Fibroblast of skin of left quadriceps (primary cell): ENCODE measurements around the gene FAM47C.
"Not testable (repeated sequence)": the region's sequence is repeated elsewhere in the genome, so short reads cannot be mapped to it uniquely, and the experiment has no call there.

Experiments
- DNase-seq, 2 experiments: peaks; one replicate each; pipeline ENCODE4 v3.0.0-alpha.2; 2013; ENCODE audit warnings: low read depth in 2 of 2

Gene FAM47C

GRCh38 chrX:37008182-37008581 is at the start of gene FAM47C:
FAM47C (plus strand) TSS chrX:37008366; CDS start chrX:37008411, 45 bp downstream.
- not testable (repeated sequence) for DNase-seq

GRCh38 chrX:36961590-36961989 is 46.6 kb upstream of the FAM47C start:
- DNase-seq: no peak

- no peak for DNase-seq
Measured at GRCh38 chrX:36963069-36963808, 44.9 kb upstream of the FAM47C start.

DNA sequence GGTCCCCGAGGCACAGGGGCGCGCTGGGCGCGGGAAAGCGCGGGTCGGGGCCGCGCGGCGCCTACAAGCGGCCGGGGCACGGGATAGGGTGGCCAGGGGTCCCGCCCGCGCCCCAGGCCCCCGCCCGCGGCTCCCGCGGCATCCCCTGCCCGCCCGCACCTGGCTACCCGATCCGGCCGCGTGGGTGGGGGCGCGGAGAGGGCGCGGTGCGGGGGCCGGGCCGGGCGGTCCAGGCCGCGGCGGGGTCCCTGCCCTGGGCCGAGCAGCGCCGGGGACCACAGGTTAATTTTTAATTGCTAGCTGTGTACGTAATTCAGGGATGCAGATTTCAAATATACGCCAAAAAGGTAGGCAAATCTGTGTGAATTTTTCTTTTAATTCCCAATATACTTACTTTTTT is 44.3 kb upstream of the FAM47C start:
- no peak for DNase-seq

DNA sequence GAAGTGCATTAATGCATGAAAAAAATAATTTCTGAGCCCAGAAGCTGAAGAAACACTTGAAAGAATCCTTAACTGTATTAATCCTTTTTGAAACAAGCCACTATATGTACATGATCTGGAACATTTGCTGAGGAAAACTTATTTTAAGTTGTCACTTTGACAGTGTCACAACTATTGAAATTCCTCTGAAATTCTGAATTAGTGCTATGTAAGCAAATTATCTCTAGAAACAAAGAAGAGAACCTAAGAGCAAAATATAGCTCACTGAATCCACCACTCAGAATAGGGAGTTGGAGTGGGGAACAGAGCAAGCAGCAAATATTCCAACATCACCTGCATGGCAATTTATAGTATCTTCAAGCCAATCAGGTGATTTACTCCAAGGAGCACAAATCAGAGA is 34.6 kb upstream of the FAM47C start:
- no peak for DNase-seq

- no peak for DNase-seq
Measured at GRCh38 chrX:36974911-36975310, 33.3 kb upstream of the FAM47C start.

GRCh38 chrX:36978886-36979285 is 29.3 kb upstream of the FAM47C start:
- DNase-seq: no peak

DNA sequence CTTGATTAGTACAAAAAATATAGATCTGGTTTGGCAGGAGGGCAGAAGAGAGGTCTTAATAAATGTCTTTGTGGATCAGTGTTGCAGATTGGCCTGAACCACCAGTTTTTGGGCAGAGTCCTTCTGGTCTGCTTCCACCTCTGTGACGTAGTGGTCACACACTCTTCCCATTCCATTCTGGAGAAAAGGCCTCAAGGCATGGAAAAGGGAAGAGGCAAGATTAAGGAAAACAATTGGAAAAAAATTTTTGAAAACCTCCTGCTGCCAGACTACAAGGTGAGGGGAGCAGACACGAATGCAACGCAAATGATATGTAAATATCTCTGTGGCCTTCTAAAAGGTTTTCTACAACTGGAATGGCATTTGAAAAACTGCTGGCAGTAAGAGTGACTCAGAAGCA is 24.3 kb upstream of the FAM47C start:
- no peak for DNase-seq

GRCh38 chrX:36985416-36986209 is 22.6 kb upstream of the FAM47C start:
- not testable (repeated sequence) for DNase-seq

DNA sequence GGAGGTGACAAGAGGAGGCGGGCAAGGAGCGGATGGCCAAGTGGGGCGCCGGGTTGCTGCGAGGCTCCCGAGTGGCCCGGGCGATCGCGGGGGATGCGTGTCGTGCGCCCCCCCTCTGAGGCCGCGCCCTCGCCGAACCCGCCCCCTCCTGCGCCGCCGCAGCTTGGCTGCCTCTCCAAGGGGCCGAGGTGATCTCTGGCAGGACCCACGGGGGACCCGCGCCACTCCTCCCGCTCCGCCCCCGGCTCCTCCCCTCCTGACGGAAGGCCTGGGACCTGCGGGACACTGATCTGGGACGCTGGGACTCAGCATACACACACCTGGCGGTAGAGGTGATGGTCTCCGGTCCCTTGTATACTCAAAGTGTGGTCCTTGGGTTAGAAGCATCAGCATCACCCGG is 21.9 kb upstream of the FAM47C start:
- no peak for DNase-seq

DNA sequence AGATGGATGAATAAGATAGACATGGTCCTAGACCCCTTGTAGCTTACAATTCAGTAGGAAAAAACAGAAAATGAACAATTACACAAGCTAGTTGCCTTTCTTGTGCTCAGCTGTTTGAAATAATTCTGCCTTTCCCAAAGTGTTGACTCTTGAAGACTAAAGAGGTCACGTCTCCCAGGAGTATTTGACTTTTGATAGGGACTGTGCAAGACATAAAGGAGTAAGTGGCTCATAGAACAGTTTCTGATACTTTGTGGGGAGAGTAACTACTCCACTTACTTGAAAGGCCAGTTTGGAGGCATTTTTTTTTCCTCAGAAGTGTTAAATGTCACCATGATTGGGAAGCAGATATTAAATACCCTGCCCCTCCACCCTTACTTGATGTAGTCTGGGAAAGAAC is 21.0 kb upstream of the FAM47C start:
- not testable (repeated sequence) for DNase-seq

DNA sequence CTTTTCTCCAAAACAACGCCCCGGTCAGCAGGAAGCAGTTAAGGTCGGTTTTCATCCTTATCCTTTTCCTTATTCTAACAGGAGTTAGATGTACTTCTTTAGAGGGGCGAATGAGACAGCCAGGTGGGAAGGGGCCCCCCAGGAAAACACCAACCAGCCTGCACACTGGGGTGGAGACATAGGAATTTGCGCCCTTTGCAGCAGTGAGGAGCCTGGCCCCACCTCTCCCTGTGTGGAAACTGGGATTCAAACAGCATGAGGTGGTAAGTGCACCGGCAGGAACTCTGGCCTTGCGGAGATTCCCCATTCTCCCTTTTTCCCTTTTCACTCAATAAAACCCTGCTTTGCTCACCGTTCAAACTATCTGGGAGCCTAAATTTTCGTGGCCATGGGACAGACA is 8.0 kb upstream of the FAM47C start:
- DNase-seq: no peak

GRCh38 chrX:37010496-37010895 is 2.3 kb downstream of the FAM47C start:
- no peak for DNase-seq

GRCh38 chrX:37034260-37034659 is 26.1 kb downstream of the FAM47C start:
- not testable (repeated sequence) for DNase-seq

- not testable (repeated sequence) for DNase-seq
Measured at GRCh38 chrX:37036674-37037220, 28.6 kb downstream of the FAM47C start.

DNA sequence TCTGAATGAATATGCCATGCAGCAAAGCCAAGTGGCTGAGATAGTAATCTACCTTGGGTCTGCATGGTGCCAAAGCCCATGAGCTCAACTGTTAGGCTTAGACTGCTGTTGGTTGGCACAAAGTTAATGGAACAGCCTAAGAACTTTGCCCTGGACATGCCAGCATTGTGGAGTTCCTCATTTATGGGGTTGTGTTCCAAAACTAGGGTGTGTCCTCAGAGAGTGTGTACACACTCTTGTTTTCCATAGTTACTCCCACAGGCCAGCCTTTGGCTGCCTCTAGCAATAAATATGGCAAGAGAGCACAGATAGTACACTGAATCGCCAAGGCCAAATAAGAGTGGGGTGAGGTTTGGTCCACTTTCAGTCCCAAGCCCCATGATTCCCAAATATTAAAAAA is 30.6 kb downstream of the FAM47C start:
- DNase-seq: not testable (repeated sequence)

- not testable (repeated sequence) for DNase-seq
Measured at GRCh38 chrX:37042956-37043885, 35.1 kb downstream of the FAM47C start.

GRCh38 chrX:37047776-37048175 is 39.6 kb downstream of the FAM47C start:
- DNase-seq: no peak

DNA sequence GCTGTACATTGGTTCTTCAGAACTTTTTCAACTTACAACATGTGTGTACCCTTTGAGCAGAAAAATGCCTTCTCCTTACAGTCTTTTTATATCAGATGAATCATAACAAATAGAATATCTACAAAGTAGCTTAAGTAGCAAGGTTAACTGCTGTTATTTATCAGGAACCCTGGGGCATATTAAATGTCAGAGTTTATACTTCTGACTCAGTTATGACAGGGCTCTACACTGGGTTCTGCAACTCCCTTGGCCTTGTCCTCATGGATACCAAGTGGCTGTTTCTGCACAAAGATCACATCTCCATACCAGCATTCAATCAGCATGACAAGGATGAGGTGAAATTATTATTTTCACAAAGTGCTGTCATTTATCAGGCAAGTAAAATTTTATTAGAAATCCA is 49.4 kb downstream of the FAM47C start:
- not testable (repeated sequence) for DNase-seq

DNA sequence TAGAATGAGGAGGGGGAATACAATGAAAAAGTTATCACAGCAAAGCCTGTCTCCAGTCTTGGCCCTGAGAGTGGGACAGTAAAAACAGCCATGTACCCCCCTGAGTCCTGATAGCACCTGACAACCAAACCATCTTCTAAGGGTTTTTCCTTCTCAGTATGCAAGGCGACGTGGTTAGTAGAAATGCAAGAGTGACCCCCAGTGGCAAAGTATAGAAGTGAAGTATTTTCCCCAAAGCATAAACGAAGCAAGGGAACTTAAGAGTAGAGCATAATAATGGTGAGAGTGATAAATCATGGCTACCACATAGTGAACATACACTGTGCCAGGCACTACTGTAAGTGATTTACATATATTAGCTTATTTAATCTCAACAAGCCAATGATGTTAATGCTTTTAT is 52.8 kb downstream of the FAM47C start:
- DNase-seq: no peak
